ENCODE data around the gene CNTN2. TPM values are rescaled to one million over a fixed set of nuclear protein-coding genes. Genes with fewer than 3 reads are reported as not detected.

CNTN2 gene
- total RNA-seq, 2 donors from 2014 or later = 5.1 TPM; not detected in 1

GRCh38 chr1:205053296-205053695 lies 10.3 kb downstream of the CNTN2 start:
- Histone ChIP-seq H3K4me3 (no peak overlapping the region), H3K4me1 (replicated peaks) (no peaks in the 10 kb centered on the region), H3K27me3 (replicated peaks; ENCODE audit: insufficient read depth) (no peaks in the 10 kb centered on the region), H3K36me3 (no peaks in the 10 kb centered on the region), H3K9me3 (no peaks in the 10 kb centered on the region), H3K27ac (no peak overlapping the region)
- intact Hi-C loops (cut with DNase I) = no loop called here
- DNase-seq (ENCODE audit: low spot score) = no peak
- TF ChIP-seq CTCF (IDR thresholded peaks at IDR 0.05) (no peak), POLR2A (IDR thresholded peaks at IDR 0.05) (no peak), POLR2AphosphoS5 (IDR thresholded peaks at IDR 0.05) (no peak)
- WGBS = 96% methylated on average over 5 of the region's 5 CpGs

- no peaks in the 10 kb centered on the region for H3K4me1 ChIP-seq (replicated peaks)
- no peak for DNase-seq (ENCODE audit: low spot score)
- no peaks in the 10 kb centered on the region for H3K27me3 ChIP-seq (replicated peaks; ENCODE audit: insufficient read depth)
- 49% methylated on average over 7 of the region's 7 CpGs for WGBS
- TF ChIP-seq POLR2A (IDR thresholded peaks at IDR 0.05) (no peak), CTCF (IDR thresholded peaks at IDR 0.05) (no peak), POLR2AphosphoS5 (IDR thresholded peaks at IDR 0.05) (no peak)
- H3K4me3 ChIP-seq = no peak overlapping the region
- H3K27ac ChIP-seq = no peak overlapping the region
- intact Hi-C loops (cut with DNase I) = no loop called here
- no peaks in the 10 kb centered on the region for H3K9me3 ChIP-seq
- no peaks in the 10 kb centered on the region for H3K36me3 ChIP-seq
These were observed 11.0 kb downstream of the CNTN2 start for GRCh38 chr1:205054013-205054412.

- intact Hi-C loops (cut with DNase I) = no loop called here
- TF ChIP-seq POLR2AphosphoS5 (IDR thresholded peaks at IDR 0.05) (no peak), CTCF (IDR thresholded peaks at IDR 0.05) (no peak), POLR2A (IDR thresholded peaks at IDR 0.05) (no peak)
- H3K36me3 ChIP-seq = no peaks in the 10 kb centered on the region
These were observed 13.2 kb downstream of the CNTN2 start for GRCh38 chr1:205056188-205056611.

GRCh38 chr1:205056956-205057568 lies 14.1 kb downstream of the CNTN2 start:
- no peak overlapping the region for H3K27ac ChIP-seq
- no peaks in the 10 kb centered on the region for H3K9me3 ChIP-seq
- intact Hi-C loops (cut with DNase I) = no loop called here
- H3K4me1 ChIP-seq (replicated peaks) = no peaks in the 10 kb centered on the region
- TF ChIP-seq POLR2AphosphoS5 (IDR thresholded peaks at IDR 0.05) (no peak), CTCF (IDR thresholded peaks at IDR 0.05) (no peak)
- H3K27me3 ChIP-seq (replicated peaks; ENCODE audit: insufficient read depth) = no peaks in the 10 kb centered on the region
- H3K4me3 ChIP-seq = no peak overlapping the region
- H3K36me3 ChIP-seq = no peaks in the 10 kb centered on the region
- DNase-seq (ENCODE audit: low spot score) = no peak
- WGBS = 94% methylated on average over 6 of the region's 6 CpGs

More at GRCh38 chr1:205056188-205056611, 13.2 kb downstream of the CNTN2 start:
- no peak overlapping the region for H3K4me3 ChIP-seq
- H3K27me3 ChIP-seq (replicated peaks; ENCODE audit: insufficient read depth) = no peaks in the 10 kb centered on the region
- DNase-seq (ENCODE audit: low spot score) = no peak
- H3K9me3 ChIP-seq = no peaks in the 10 kb centered on the region
- 79% methylated on average over 13 of the region's 13 CpGs for WGBS
- no peak overlapping the region for H3K27ac ChIP-seq
- no peaks in the 10 kb centered on the region for H3K4me1 ChIP-seq (replicated peaks)

- no peaks in the 10 kb centered on the region for H3K27me3 ChIP-seq (replicated peaks; ENCODE audit: insufficient read depth)
- TF ChIP-seq POLR2A (IDR thresholded peaks at IDR 0.05) = no peak
- TF ChIP-seq POLR2AphosphoS5 (IDR thresholded peaks at IDR 0.05) = no peak
- TF ChIP-seq CTCF (IDR thresholded peaks at IDR 0.05) = no peak
These were observed 15.0 kb downstream of the CNTN2 start for GRCh38 chr1:205057808-205058575.

More at GRCh38 chr1:205057808-205058575, 15.0 kb downstream of the CNTN2 start:
- 93% methylated on average over 19 of the region's 19 CpGs for WGBS
- no peaks in the 10 kb centered on the region for H3K9me3 ChIP-seq
- intact Hi-C loops (cut with DNase I) = no loop called here
- no peak overlapping the region for H3K27ac ChIP-seq
- H3K4me1 ChIP-seq (replicated peaks) = no peaks in the 10 kb centered on the region
- no peak for DNase-seq (ENCODE audit: low spot score)
- H3K36me3 ChIP-seq = no peaks in the 10 kb centered on the region
- H3K4me3 ChIP-seq = no peak overlapping the region

Data from prostate gland (tissue), 2 donors.